BJ (cell line): ENCODE results near the gene DDX24. TPM values are rescaled to one million over a fixed set of nuclear protein-coding genes. Genes with fewer than 3 reads are reported as not detected.

ENCODE experiments used
- CTCF ChIA-PET: fragments of 350-600 bp; formaldehyde crosslinking; extraction: SDS; loops from one replicate; lab custom pipeline; 2021; ENCODE audit warnings: antibody characterized with exemption, inconsistent platforms; lab: Yijun Ruan, JAX
- POLR2A ChIA-PET: fragments of 300-600 bp; sonication (Branson Sonifier 250); formaldehyde crosslinking; extraction: SDS; loops from one replicate; lab custom pipeline; 2021; ENCODE audit warnings: antibody characterized with exemption; lab: Charles Lee
- DNase-seq: peaks from one replicate; pipeline ENCODE4 v3.0.0-alpha.2; 2011; ENCODE audit warnings: low read depth
- H3K27me3 ChIP-seq: 2 replicates; pipeline ENCODE4 v1.6.0; 2011; ENCODE audit warnings: low read length; ENCODE audit not compliant: control insufficient read depth, insufficient read depth
- H3K36me3 ChIP-seq: 2 replicates; pipeline ENCODE4 v1.5.1; 2011; ENCODE audit warnings: low read length; ENCODE audit not compliant: control insufficient read depth, insufficient read depth
- H3K4me3 ChIP-seq: 2 replicates; pipeline ENCODE4 v1.5.1; 2011; ENCODE audit warnings: low read depth, mild to moderate bottlenecking, control low read depth, low read length
- CTCF ChIP-seq: IDR thresholded peaks from 2 replicates; pipeline ENCODE4 v1.5.1; 2011; ENCODE audit warnings: low read depth, mild to moderate bottlenecking, control low read depth, inconsistent platforms, low read length, moderate library complexity; ENCODE audit not compliant: insufficient read depth
- polyA plus RNA-seq: library from polyadenylated mRNA; depleted of rRNA; stranded (reverse); fragments of >200 nt; gene quantifications from 2 replicates; pipeline ENCODE4 v1.2.3, GENCODE V29; 2011

The DDX24 gene
- polyA plus RNA-seq, 1 experiment: 147 TPM

- DNase-seq: no peak
- no peak for TF ChIP-seq CTCF
- H3K27me3 ChIP-seq: no peaks in the 10 kb centered on the region
- peaks cover 18% of the 10 kb centered on the region for H3K36me3 ChIP-seq
- ChIA-PET POLR2A (no interaction called here), CTCF (interaction anchor here (2.3 to 3.1 kb wide), 2 partner anchors 26 to 74 kb away, joined by 11 to 13 read pairs; no protein-coding TSS in a partner anchor)
- no peak overlapping the region for H3K4me3 ChIP-seq
Measured at GRCh38 chr14:94062344-94062940, 18.6 kb downstream of the DDX24 start.

- Histone ChIP-seq H3K36me3 (peaks cover 22% of the 10 kb centered on the region), H3K27me3 (no peaks in the 10 kb centered on the region), H3K4me3 (no peak overlapping the region)
- CTCF ChIA-PET: interaction anchor here (2.3 kb wide), 1 partner anchor 77 kb away, joined by 11 read pairs; no protein-coding TSS in a partner anchor
- TF ChIP-seq CTCF: no peak
- DNase-seq: no peak
- POLR2A ChIA-PET: no interaction called here
Measured at GRCh38 chr14:94059998-94060397, 21.0 kb downstream of the DDX24 start.

GRCh38 chr14:94058674-94059138 lies 22.3 kb downstream of the DDX24 start:
- TF ChIP-seq CTCF: no peak
- H3K36me3 ChIP-seq: peaks cover 30% of the 10 kb centered on the region
- ChIA-PET CTCF (interaction anchor here (0.6 to 1.6 kb wide), 2 partner anchors 67 to 78 kb away, joined by 5 to 7 read pairs; no protein-coding TSS in a partner anchor), POLR2A (no interaction called here)
- no peaks in the 10 kb centered on the region for H3K27me3 ChIP-seq
- DNase-seq: no peak
- no peak overlapping the region for H3K4me3 ChIP-seq

GRCh38 chr14:94058128-94058673 lies 22.8 kb downstream of the DDX24 start:
- CTCF ChIA-PET: interaction anchor here (0.8 to 2.1 kb wide), 5 partner anchors 8 to 119 kb away, joined by 3 to 14 read pairs (median 3); no protein-coding TSS in a partner anchor
- POLR2A ChIA-PET: no interaction called here
- Histone ChIP-seq H3K36me3 (peaks cover 31% of the 10 kb centered on the region), H3K4me3 (no peak overlapping the region), H3K27me3 (no peaks in the 10 kb centered on the region)
- TF ChIP-seq CTCF: no peak
- no peak for DNase-seq

GRCh38 chr14:94056579-94057308 lies 24.3 kb downstream of the DDX24 start:
- peaks cover 36% of the 10 kb centered on the region for H3K36me3 ChIP-seq

More at GRCh38 chr14:94056579-94057308, 24.3 kb downstream of the DDX24 start:
- no peaks in the 10 kb centered on the region for H3K27me3 ChIP-seq
- H3K4me3 ChIP-seq: no peak overlapping the region
- POLR2A ChIA-PET: no interaction called here
- CTCF ChIA-PET: interaction anchor here (0.8 to 2.1 kb wide), 4 partner anchors 20 to 80 kb away, joined by 3 to 14 read pairs (median 3); no protein-coding TSS in a partner anchor
- no peak for DNase-seq
- no peak for TF ChIP-seq CTCF
